GOT3 (cell line): ENCODE measurements around the gene RASGEF1C.
"Not testable (repeated sequence)": the region's sequence is repeated elsewhere in the genome, so short reads cannot be mapped to it uniquely, and the experiment has no call there.

Experiments
- DNase-seq: peaks from one replicate; lab custom pipeline; 2025; ENCODE audit warnings: mixed read lengths; lab: John Stamatoyannopoulos, UW

Gene RASGEF1C

GRCh38 chr5:180135967-180136629 lies 72.9 kb downstream of the RASGEF1C start:
- no peak for DNase-seq

- DNase-seq: peak; percentile 48
These were observed 73.7 kb downstream of the RASGEF1C start for GRCh38 chr5:180135128-180135955.

GRCh38 chr5:180133971-180134508 lies 75.0 kb downstream of the RASGEF1C start:
- no peak for DNase-seq

- DNase-seq: no peak
These were observed 75.5 kb downstream of the RASGEF1C start for GRCh38 chr5:180133551-180133950.

- no peak for DNase-seq
These were observed 76.0 kb downstream of the RASGEF1C start for GRCh38 chr5:180133060-180133459.

GRCh38 chr5:180130876-180131740 lies 77.9 kb downstream of the RASGEF1C start:
- DNase-seq: no peak

GRCh38 chr5:180130291-180130869 lies 78.6 kb downstream of the RASGEF1C start:
- DNase-seq: no peak

GRCh38 chr5:180129291-180130190 lies 79.5 kb downstream of the RASGEF1C start:
- no peak for DNase-seq

- no peak for DNase-seq
These were observed 80.2 kb downstream of the RASGEF1C start for GRCh38 chr5:180128671-180129261.

GRCh38 chr5:180127682-180128670 lies 81.0 kb downstream of the RASGEF1C start:
- no peak for DNase-seq

GRCh38 chr5:180126716-180127681 lies 82.0 kb downstream of the RASGEF1C start:
- DNase-seq: no peak

- not testable (repeated sequence) for DNase-seq
These were observed 82.9 kb downstream of the RASGEF1C start for GRCh38 chr5:180126156-180126555.

GRCh38 chr5:180124662-180125061 lies 84.3 kb downstream of the RASGEF1C start:
- not testable (repeated sequence) for DNase-seq

- no peak for DNase-seq
These were observed 86.1 kb downstream of the RASGEF1C start for GRCh38 chr5:180122875-180123274.

GRCh38 chr5:180121826-180122413 lies 87.1 kb downstream of the RASGEF1C start:
- DNase-seq: no peak

GRCh38 chr5:180120237-180121101 lies 88.5 kb downstream of the RASGEF1C start:
- no peak for DNase-seq

- DNase-seq: no peak
These were observed 89.1 kb downstream of the RASGEF1C start for GRCh38 chr5:180119903-180120236.
